ENCODE data around the gene SPON1.

GRCh38 chr11:14081581-14082231 lies 119.2 kb downstream of the SPON1 start:
- TF ChIP-seq CTCF (IDR thresholded peaks at IDR 0.05) (no peak), POLR2A (IDR thresholded peaks at IDR 0.05) (no peak)
